WTC11 (cell line): Measurements from ENCODE around the gene NANOGP8.

ENCODE experiments used
- ATF3 ChIP-seq: sonication (generic); formaldehyde crosslinking; conservative IDR thresholded peaks from 2 replicates; pipeline ENCODE4 v1.8.1; 2022; ENCODE audit warnings: mild to moderate bottlenecking, missing genetic modification reagents
- FOXP1 ChIP-seq: sonication (generic); formaldehyde crosslinking; IDR thresholded peaks from 2 replicates; pipeline ENCODE4 v1.8.0; 2022; ENCODE audit warnings: missing genetic modification reagents, mild to moderate bottlenecking, moderate library complexity, borderline replicate concordance
- IRF1 ChIP-seq: sonication (generic); formaldehyde crosslinking; IDR thresholded peaks from 2 replicates; pipeline ENCODE4 v1.8.0; 2023; ENCODE audit warnings: missing genetic modification reagents
- SMAD3 ChIP-seq: sonication (generic); formaldehyde crosslinking; IDR thresholded peaks from 2 replicates; pipeline ENCODE4 v1.8.0; 2022; ENCODE audit warnings: missing genetic modification reagents, mild to moderate bottlenecking, borderline replicate concordance
- SOX15 ChIP-seq: fragments of 250-450 bp; sonication (Bioruptor Pico); IDR thresholded peaks from 2 replicates; pipeline ENCODE4 v1.9.0; 2021; ENCODE audit warnings: mild to moderate bottlenecking
- ZNF121 ChIP-seq: sonication (generic); formaldehyde crosslinking; IDR thresholded peaks from 2 replicates; pipeline ENCODE4 v1.8.0; 2023; ENCODE audit warnings: missing genetic modification reagents
- TF ChIP-seq, protein P1 (sequence below): fragments of 200-600 bp; IDR thresholded peaks from 2 replicates; pipeline ENCODE4 v1.8.0; 2022; ENCODE audit warnings: antibody characterized with exemption
- TF ChIP-seq, protein P2 (sequence below): sonication (generic); formaldehyde crosslinking; IDR thresholded peaks from 2 replicates; pipeline ENCODE4 v1.8.1; 2023; ENCODE audit warnings: mild to moderate bottlenecking, missing genetic modification reagents, borderline replicate concordance
- TF ChIP-seq, protein P3 (sequence below): sonication (generic); formaldehyde crosslinking; IDR thresholded peaks from 2 replicates; pipeline ENCODE4 v1.8.0; 2022; ENCODE audit warnings: mild to moderate bottlenecking, missing genetic modification reagents
- TF ChIP-seq, protein P4 (sequence below): fragments of 250-450 bp; sonication (Bioruptor Pico); conservative IDR thresholded peaks from 2 replicates; pipeline ENCODE4 v1.9.0; 2021; ENCODE audit warnings: mild to moderate bottlenecking

GRCh38 chr15:35071106-35071505 lies 14.0 kb downstream of the NANOGP8 start:
- TF ChIP-seq ZNF121 (CRISPR knock-in tag) (no peak), SMAD3 (no peak), SOX15 (CRISPR knock-in tag) (no peak), ATF3 (CRISPR knock-in tag) (no peak), IRF1 (CRISPR knock-in tag) (no peak), FOXP1 (CRISPR knock-in tag) (no peak)
- TF ChIP-seq, protein P1, sequence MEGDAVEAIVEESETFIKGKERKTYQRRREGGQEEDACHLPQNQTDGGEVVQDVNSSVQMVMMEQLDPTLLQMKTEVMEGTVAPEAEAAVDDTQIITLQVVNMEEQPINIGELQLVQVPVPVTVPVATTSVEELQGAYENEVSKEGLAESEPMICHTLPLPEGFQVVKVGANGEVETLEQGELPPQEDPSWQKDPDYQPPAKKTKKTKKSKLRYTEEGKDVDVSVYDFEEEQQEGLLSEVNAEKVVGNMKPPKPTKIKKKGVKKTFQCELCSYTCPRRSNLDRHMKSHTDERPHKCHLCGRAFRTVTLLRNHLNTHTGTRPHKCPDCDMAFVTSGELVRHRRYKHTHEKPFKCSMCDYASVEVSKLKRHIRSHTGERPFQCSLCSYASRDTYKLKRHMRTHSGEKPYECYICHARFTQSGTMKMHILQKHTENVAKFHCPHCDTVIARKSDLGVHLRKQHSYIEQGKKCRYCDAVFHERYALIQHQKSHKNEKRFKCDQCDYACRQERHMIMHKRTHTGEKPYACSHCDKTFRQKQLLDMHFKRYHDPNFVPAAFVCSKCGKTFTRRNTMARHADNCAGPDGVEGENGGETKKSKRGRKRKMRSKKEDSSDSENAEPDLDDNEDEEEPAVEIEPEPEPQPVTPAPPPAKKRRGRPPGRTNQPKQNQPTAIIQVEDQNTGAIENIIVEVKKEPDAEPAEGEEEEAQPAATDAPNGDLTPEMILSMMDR: no peak
- TF ChIP-seq, protein P2, sequence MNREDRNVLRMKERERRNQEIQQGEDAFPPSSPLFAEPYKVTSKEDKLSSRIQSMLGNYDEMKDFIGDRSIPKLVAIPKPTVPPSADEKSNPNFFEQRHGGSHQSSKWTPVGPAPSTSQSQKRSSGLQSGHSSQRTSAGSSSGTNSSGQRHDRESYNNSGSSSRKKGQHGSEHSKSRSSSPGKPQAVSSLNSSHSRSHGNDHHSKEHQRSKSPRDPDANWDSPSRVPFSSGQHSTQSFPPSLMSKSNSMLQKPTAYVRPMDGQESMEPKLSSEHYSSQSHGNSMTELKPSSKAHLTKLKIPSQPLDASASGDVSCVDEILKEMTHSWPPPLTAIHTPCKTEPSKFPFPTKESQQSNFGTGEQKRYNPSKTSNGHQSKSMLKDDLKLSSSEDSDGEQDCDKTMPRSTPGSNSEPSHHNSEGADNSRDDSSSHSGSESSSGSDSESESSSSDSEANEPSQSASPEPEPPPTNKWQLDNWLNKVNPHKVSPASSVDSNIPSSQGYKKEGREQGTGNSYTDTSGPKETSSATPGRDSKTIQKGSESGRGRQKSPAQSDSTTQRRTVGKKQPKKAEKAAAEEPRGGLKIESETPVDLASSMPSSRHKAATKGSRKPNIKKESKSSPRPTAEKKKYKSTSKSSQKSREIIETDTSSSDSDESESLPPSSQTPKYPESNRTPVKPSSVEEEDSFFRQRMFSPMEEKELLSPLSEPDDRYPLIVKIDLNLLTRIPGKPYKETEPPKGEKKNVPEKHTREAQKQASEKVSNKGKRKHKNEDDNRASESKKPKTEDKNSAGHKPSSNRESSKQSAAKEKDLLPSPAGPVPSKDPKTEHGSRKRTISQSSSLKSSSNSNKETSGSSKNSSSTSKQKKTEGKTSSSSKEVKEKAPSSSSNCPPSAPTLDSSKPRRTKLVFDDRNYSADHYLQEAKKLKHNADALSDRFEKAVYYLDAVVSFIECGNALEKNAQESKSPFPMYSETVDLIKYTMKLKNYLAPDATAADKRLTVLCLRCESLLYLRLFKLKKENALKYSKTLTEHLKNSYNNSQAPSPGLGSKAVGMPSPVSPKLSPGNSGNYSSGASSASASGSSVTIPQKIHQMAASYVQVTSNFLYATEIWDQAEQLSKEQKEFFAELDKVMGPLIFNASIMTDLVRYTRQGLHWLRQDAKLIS (CRISPR knock-in tag): no peak
- TF ChIP-seq, protein P3, sequence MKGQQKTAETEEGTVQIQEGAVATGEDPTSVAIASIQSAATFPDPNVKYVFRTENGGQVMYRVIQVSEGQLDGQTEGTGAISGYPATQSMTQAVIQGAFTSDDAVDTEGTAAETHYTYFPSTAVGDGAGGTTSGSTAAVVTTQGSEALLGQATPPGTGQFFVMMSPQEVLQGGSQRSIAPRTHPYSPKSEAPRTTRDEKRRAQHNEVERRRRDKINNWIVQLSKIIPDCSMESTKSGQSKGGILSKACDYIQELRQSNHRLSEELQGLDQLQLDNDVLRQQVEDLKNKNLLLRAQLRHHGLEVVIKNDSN (CRISPR knock-in tag): no peak
- TF ChIP-seq, protein P4, sequence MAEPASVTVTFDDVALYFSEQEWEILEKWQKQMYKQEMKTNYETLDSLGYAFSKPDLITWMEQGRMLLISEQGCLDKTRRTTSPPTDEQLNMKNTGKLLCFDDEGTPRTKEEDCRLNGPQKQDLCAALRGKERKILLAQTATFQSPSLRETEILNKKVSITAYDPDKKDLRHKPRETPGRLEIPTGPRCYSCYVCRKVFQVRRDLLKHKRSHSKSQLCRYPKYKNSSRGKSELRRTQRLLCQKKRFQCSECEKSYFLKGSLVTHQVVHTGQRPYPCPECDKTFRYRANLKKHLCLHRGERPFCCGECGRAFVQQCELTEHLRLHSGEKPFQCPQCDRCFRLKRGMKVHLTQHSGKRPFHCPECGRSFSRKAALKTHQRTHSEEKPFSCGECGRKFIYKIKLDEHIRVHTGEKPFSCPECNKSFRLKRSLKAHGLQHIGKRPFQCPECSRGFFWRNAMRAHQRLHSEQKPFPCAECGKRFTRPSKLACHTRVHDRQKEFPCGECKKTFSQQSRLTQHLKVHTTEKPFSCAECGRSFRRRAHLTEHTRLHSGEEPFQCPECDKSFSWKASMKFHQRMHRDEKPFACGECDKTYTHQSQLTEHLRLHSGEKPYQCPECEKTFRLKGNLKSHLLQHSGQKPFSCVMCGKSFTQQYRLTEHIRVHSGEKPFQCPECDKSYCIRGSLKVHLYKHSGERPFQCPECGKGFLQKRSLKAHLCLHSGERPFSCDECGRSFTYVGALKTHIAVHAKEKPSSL (CRISPR knock-in tag): no peak
